DND-41 (cell line): ENCODE measurements around the gene GRIK3.

Source experiments
- ATAC-seq: fragments of 200-7000 bp; cut with Tn5 transposase; 3 replicates; pipeline ENCODE4 v1.9.1; 2021; ENCODE audit warnings: low read depth; ENCODE audit not compliant: insufficient read depth
- DNase-seq: peaks from one replicate; pipeline ENCODE4 v3.0.0-alpha.2; 2020
- H2AFZ ChIP-seq: 2 replicates; pipeline ENCODE4 v1.6.0; 2012; ENCODE audit warnings: low read depth, low read length
- H3K27ac ChIP-seq: 2 replicates; pipeline ENCODE4 v1.5.1; 2012; ENCODE audit warnings: low read length, inconsistent platforms
- H3K27me3 ChIP-seq: fragments of 200-600 bp; sonication (generic); 2 replicates; pipeline ENCODE4 v1.6.0; 2012; ENCODE audit warnings: low read length, mild to moderate bottlenecking, inconsistent platforms; ENCODE audit not compliant: insufficient read depth, poor library complexity
- H3K36me3 ChIP-seq: 2 replicates; pipeline ENCODE4 v1.5.1; 2012; ENCODE audit warnings: low read length, inconsistent platforms; ENCODE audit not compliant: insufficient read depth
- H3K4me1 ChIP-seq: 2 replicates; pipeline ENCODE4 v1.5.1; 2012; ENCODE audit warnings: mild to moderate bottlenecking, low read length; ENCODE audit not compliant: insufficient read depth
- H3K4me2 ChIP-seq: 2 replicates; pipeline ENCODE4 v1.6.0; 2012; ENCODE audit warnings: mild to moderate bottlenecking, moderate library complexity, low read length, inconsistent platforms; ENCODE audit not compliant: insufficient read depth
- H3K4me3 ChIP-seq, 2 experiments: fragments of 200-600 bp in 1 of 2; shearing (Covaris generic) in 1 of 2; 2 replicates each; pipeline ENCODE4 v1.5.1; 2012 to 2016; ENCODE audit warnings: inconsistent platforms in 2 of 2, low read length in 2 of 2, mild to moderate bottlenecking in 2 of 2, low read depth in 1 of 2, moderate library complexity in 1 of 2
- H3K79me2 ChIP-seq: 2 replicates; pipeline ENCODE4 v1.6.0; 2012; ENCODE audit warnings: low read length, inconsistent platforms; ENCODE audit not compliant: insufficient read depth
- H3K9ac ChIP-seq: 2 replicates; pipeline ENCODE4 v1.6.0; 2012; ENCODE audit warnings: low read depth, mild to moderate bottlenecking, inconsistent platforms, low read length, moderate library complexity
- H3K9me3 ChIP-seq: 2 replicates; pipeline ENCODE4 v1.5.1; 2012; ENCODE audit warnings: low read length, moderate library complexity, mild to moderate bottlenecking, inconsistent platforms; ENCODE audit not compliant: insufficient read depth, severe bottlenecking
- H4K20me1 ChIP-seq: 2 replicates; pipeline ENCODE4 v1.6.0; 2012; ENCODE audit warnings: low read length; ENCODE audit not compliant: insufficient read depth
- EZH2 ChIP-seq: IDR thresholded peaks from 3 replicates; pipeline ENCODE4 v1.6.1; 2012; ENCODE audit warnings: borderline replicate concordance, low read depth, mild to moderate bottlenecking, moderate library complexity, low read length, inconsistent platforms; ENCODE audit not compliant: severe bottlenecking
- TF ChIP-seq, protein P1 (sequence below): IDR thresholded peaks from 2 replicates; pipeline ENCODE4 v1.5.1; 2012; ENCODE audit warnings: borderline replicate concordance, low read length, moderate library complexity, mild to moderate bottlenecking; ENCODE audit not compliant: poor library complexity, severe bottlenecking; ENCODE audit errors: extremely low read depth

The GRIK3 gene

DNA sequence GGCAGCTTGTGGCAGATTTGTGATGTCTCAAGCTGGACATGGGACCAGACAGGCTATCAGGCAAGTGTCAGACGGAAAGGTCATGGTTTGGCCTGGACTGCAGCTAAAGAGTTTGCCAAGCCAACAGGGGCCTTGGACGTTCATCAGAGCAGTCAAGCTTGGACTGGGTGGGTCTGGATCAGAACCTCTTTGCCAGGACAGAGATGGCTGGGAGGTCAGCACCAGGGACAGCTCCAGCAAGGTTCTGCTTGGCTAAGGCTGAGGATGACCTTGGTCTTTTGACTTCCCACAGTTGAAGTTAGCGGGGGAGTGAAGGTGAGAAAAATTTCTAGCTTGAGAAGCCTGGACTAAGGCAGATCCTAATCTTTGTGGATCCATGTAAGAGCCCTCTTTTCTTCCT is 68.1 kb downstream of the GRIK3 start:
- H3K27ac ChIP-seq: no peak overlapping the region
- no peaks in the 10 kb centered on the region for H3K79me2 ChIP-seq
- no peak overlapping the region for H3K4me3 ChIP-seq
- H3K9ac ChIP-seq: no peak overlapping the region
- H3K4me1 ChIP-seq: no peaks in the 10 kb centered on the region
- no peak overlapping the region for H3K4me2 ChIP-seq
- TF ChIP-seq EZH2: no peak
- TF ChIP-seq, protein P1, sequence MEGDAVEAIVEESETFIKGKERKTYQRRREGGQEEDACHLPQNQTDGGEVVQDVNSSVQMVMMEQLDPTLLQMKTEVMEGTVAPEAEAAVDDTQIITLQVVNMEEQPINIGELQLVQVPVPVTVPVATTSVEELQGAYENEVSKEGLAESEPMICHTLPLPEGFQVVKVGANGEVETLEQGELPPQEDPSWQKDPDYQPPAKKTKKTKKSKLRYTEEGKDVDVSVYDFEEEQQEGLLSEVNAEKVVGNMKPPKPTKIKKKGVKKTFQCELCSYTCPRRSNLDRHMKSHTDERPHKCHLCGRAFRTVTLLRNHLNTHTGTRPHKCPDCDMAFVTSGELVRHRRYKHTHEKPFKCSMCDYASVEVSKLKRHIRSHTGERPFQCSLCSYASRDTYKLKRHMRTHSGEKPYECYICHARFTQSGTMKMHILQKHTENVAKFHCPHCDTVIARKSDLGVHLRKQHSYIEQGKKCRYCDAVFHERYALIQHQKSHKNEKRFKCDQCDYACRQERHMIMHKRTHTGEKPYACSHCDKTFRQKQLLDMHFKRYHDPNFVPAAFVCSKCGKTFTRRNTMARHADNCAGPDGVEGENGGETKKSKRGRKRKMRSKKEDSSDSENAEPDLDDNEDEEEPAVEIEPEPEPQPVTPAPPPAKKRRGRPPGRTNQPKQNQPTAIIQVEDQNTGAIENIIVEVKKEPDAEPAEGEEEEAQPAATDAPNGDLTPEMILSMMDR: no peak
- peaks cover 15% of the 10 kb centered on the region; the same call in 1 of the 2 replicates for H4K20me1 ChIP-seq
- no peaks in the 10 kb centered on the region for H3K9me3 ChIP-seq
- no peak overlapping the region for H2AFZ ChIP-seq
- 0 out of 3 replicates have a peak, but pooled peaks have one; percentile 50 for ATAC-seq
- H3K36me3 ChIP-seq: no peaks in the 10 kb centered on the region
- no peaks in the 10 kb centered on the region for H3K27me3 ChIP-seq
- DNase-seq: peak; percentile 57

DNA sequence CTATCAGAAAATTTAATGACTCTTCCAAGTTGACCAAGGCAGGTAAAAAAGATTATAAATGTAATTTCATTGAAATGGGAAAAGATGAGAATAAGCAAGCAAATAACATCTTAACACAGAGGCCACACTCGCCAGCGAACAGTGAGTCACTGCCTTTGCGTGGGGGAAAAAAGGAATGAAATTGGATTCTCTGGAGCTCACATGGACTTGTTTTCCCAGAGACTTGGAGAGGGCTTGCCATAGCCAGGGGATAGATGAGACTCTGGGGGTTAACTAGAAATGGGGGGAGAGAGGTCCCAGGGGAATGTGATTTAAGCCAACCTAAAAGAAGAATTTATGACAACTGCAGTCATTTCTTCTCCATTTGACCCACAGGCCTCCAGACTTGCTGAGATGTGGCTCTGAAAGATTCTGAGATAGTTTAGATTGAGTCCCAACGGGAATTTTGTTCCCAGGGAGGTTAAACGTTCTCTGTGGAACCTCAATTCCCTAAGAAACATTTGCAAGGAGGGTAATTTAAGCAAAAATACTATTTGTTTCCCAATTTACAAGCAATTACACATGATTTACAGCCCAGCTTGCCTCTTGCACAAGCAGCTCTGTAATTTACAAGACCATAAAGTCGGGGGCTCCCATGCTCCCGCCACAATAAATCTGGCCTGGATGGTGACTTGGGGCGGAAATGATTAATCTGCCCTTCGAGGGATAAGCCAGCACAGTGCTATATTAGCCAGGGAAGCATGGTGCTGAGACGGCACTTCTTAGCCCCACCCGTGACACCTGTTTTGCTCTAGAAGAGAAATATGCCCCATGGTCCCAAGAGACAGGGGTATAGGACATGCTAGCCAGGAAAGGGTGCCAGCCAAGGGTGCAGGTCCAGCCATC is 68.8 kb downstream of the GRIK3 start:
- Histone ChIP-seq H3K4me3 (no peak overlapping the region), H2AFZ (no peak overlapping the region), H3K4me1 (no peaks in the 10 kb centered on the region), H3K27ac (no peak overlapping the region), H3K9ac (no peak overlapping the region), H3K9me3 (no peaks in the 10 kb centered on the region), H3K4me2 (no peak overlapping the region), H3K36me3 (no peaks in the 10 kb centered on the region), H3K27me3 (no peaks in the 10 kb centered on the region), H4K20me1 (peaks cover 10% of the 10 kb centered on the region; the same call in 1 of the 2 replicates), H3K79me2 (no peaks in the 10 kb centered on the region)
- DNase-seq: no peak
- no peak for ATAC-seq
- TF ChIP-seq, protein P1: no peak
- TF ChIP-seq EZH2: no peak

DNA sequence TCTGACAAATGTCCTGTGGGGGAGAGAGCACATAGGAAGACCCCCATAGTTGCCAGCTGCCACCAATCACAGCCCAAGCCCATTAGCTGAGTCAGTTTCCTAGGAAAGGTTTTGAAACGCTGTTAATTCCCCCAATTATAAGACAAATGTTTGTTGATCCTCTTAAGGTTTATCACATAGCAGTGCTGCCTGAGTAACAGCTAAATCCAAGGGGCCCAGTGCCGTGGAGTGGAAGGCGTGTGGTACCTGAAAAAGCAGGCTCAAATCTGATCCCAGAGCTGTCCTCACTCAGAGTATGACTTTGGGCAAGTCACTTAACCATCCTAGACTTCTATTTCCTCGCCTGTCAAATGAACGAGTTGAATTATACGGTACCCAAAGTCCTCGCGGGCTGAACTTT is 69.5 kb downstream of the GRIK3 start:
- Histone ChIP-seq H3K9me3 (no peaks in the 10 kb centered on the region), H3K79me2 (no peaks in the 10 kb centered on the region), H4K20me1 (peaks cover 10% of the 10 kb centered on the region; the same call in 1 of the 2 replicates), H3K27me3 (no peaks in the 10 kb centered on the region), H3K9ac (no peak overlapping the region), H3K36me3 (no peaks in the 10 kb centered on the region), H3K4me2 (no peak overlapping the region), H3K4me1 (no peaks in the 10 kb centered on the region), H2AFZ (no peak overlapping the region), H3K4me3 (no peak overlapping the region), H3K27ac (no peak overlapping the region)
- no peak for TF ChIP-seq EZH2
- TF ChIP-seq, protein P1: no peak
- ATAC-seq (no peak), DNase-seq (no peak)
